Measurements from ENCODE around the gene AGPAT2.

AGPAT2 gene

DNA sequence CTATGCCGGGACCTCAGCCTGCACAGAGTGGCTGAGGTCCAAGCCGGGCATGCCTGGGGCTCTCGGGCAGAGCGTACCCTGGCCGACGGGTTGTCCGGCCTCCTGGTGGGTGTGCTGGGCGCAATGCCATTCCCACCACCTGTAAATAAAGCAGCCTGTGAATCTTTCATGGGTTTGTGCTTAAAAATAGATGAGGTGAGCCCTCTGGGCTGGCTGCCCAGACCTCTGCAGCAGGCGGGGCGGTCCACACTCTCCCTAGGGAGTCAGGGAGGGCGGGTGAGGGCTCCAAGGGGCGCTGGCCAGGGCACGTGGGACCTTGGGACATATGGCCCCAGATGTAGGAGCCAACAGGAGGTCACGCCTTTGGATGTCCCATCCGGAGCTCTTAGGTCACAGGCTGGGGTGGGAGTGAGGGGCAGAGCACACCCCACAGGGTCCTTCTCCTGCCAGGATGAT lies 3.6 kb upstream of the AGPAT2 start (continued):
- TF ChIP-seq, protein P1, sequence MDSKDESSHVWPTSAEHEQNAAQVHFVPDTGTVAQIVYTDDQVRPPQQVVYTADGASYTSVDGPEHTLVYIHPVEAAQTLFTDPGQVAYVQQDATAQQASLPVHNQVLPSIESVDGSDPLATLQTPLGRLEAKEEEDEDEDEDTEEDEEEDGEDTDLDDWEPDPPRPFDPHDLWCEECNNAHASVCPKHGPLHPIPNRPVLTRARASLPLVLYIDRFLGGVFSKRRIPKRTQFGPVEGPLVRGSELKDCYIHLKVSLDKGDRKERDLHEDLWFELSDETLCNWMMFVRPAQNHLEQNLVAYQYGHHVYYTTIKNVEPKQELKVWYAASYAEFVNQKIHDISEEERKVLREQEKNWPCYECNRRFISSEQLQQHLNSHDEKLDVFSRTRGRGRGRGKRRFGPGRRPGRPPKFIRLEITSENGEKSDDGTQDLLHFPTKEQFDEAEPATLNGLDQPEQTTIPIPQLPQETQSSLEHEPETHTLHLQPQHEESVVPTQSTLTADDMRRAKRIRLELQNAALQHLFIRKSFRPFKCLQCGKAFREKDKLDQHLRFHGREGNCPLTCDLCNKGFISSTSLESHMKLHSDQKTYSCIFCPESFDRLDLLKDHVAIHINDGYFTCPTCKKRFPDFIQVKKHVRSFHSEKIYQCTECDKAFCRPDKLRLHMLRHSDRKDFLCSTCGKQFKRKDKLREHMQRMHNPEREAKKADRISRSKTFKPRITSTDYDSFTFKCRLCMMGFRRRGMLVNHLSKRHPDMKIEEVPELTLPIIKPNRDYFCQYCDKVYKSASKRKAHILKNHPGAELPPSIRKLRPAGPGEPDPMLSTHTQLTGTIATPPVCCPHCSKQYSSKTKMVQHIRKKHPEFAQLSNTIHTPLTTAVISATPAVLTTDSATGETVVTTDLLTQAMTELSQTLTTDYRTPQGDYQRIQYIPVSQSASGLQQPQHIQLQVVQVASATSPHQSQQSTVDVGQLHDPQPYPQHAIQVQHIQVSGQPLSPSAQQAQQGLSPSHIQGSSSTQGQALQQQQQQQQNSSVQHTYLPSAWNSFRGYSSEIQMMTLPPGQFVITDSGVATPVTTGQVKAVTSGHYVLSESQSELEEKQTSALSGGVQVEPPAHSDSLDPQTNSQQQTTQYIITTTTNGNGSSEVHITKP (tag by site-specific recombination; IDR thresholded peaks at IDR 0.05): 0 out of 2 replicates have a peak, but pooled peaks have one; percentile 22
- TF ChIP-seq ZNF433 (tag by site-specific recombination; IDR thresholded peaks at IDR 0.05; ENCODE audit: low read depth) (no peak), ZNF830 (tag by site-specific recombination; IDR thresholded peaks at IDR 0.05; ENCODE audit: low read depth) (no peak), ZNF37A (tag by site-specific recombination; IDR thresholded peaks at IDR 0.05) (no peak), ZNF768 (tag by site-specific recombination; IDR thresholded peaks at IDR 0.05) (no peak), OSR2 (tag by site-specific recombination; IDR thresholded peaks at IDR 0.05) (no peak)

DNA sequence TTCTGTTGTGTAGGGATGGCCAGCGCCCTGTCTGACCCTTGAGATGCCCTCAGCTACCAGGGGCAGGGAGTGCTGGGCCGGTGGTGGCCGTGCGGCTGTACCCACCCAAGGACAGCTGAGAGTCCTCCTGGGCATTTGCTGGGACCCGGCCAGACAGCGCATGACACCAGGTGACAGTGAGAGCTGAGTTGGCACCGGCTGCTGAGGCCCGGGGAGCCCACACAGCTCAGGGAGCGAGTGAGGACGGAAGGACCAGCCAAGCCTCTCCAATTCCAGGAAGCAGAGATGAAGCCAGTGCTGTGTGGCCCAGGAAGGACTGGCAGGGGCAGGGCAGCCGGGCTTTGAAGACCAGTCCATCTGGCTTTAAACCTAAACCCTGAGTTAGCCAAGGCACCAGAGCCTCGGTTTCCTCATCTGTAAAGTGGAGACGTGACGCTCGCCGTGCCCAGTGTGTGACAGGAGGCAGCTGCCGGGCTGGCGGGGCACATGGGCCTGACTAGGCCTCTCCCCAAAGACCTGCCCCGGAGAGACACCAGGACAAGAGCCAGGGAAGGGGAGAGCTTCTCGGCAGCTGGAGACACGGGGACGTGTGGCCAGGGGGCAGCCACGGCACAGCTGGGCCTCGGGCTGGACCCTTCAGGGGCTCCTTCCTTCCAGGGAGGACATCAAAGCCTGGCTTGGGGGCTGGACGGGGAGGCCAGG lies 3.0 kb upstream of the AGPAT2 start:
- Histone ChIP-seq H3K9me3 (ENCODE audit: control insufficient read depth, insufficient read depth, low read depth, low read length) (no peaks in the 10 kb centered on the region), H3K4me3 (ENCODE audit: low read depth, low read length) (no peak overlapping the region), H3K36me3 (ENCODE audit: control insufficient read depth in 2 of 2, insufficient read depth in 1 of 2, low read length in 2 of 2) (no peaks in the 10 kb centered on the region), H3K4me1 (ENCODE audit: control insufficient read depth, insufficient read depth, low read length) (peaks cover 5% of the 10 kb centered on the region), H3K27ac (ENCODE audit: extremely low read depth, low read depth, low read length) (no peak overlapping the region)
- POLR2A ChIA-PET: no interaction called here
- CTCF ChIA-PET: interaction anchor here (0.7 to 3.9 kb wide), 3 partner anchors 16 to 88 kb away, joined by 3 to 19 read pairs (median 3); no protein-coding TSS in a partner anchor
- no peak for TF ChIP-seq YY1 (tag by site-specific recombination; IDR thresholded peaks at IDR 0.05)
- 0 out of 2 replicates have a peak, but pooled peaks have one; percentile 11 for TF ChIP-seq ZBTB8A (tag by site-specific recombination; IDR thresholded peaks at IDR 0.05)

DNA sequence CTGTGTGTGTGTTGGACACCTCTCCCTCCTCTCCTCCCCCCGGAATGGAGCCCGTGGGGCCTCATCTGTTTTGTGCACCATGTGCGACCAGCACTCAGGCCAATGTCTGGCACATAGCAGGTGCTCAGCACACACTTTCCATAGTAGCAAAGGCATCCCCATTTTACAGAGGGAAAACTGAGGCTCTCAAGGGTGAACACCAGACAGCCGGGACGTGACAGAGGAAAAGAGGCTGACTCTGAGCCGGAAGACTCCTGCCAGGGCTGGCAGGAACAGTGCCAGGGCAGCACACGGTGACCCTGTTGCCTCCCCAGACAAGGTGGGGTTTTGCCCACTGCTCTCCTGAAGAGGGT lies 1.8 kb upstream of the AGPAT2 start:
- Histone ChIP-seq H3K4me3 (ENCODE audit: low read depth, low read length) (no peak overlapping the region), H3K36me3 (ENCODE audit: control insufficient read depth in 2 of 2, insufficient read depth in 1 of 2, low read length in 2 of 2) (peaks cover 0 to 2% of the 10 kb centered on the region in 2 experiments; a peak in 1 of 3 replicates), H3K4me1 (ENCODE audit: control insufficient read depth, insufficient read depth, low read length) (peaks cover 5% of the 10 kb centered on the region), H3K9me3 (ENCODE audit: control insufficient read depth, insufficient read depth, low read depth, low read length) (no peaks in the 10 kb centered on the region), H3K27ac (ENCODE audit: extremely low read depth, low read depth, low read length) (no peak overlapping the region)
- ChIA-PET POLR2A (interaction anchor here (0.8 to 3.6 kb wide), 2 partner anchors 14 to 39 kb away, joined by 3 to 22 read pairs; no protein-coding TSS in a partner anchor), CTCF (interaction anchor here (1.1 to 3.9 kb wide), 2 partner anchors 17 to 203 kb away, joined by 5 to 19 read pairs; no protein-coding TSS in a partner anchor)
- TF ChIP-seq OSR2 (tag by site-specific recombination; IDR thresholded peaks at IDR 0.05): no peak
- TF ChIP-seq, protein P2, sequence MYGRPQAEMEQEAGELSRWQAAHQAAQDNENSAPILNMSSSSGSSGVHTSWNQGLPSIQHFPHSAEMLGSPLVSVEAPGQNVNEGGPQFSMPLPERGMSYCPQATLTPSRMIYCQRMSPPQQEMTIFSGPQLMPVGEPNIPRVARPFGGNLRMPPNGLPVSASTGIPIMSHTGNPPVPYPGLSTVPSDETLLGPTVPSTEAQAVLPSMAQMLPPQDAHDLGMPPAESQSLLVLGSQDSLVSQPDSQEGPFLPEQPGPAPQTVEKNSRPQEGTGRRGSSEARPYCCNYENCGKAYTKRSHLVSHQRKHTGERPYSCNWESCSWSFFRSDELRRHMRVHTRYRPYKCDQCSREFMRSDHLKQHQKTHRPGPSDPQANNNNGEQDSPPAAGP (tag by site-specific recombination; IDR thresholded peaks at IDR 0.05): 0 out of 2 replicates have a peak, but pooled peaks have one; percentile 29
- no peak for TF ChIP-seq ZNF76 (tag by site-specific recombination; IDR thresholded peaks at IDR 0.05; ENCODE audit: borderline replicate concordance, low read depth)
- TF ChIP-seq KLF1 (tag by site-specific recombination; IDR thresholded peaks at IDR 0.05): peak; percentile 39; the same call in 1 of the 2 replicates
- TF ChIP-seq ZSCAN16 (tag by site-specific recombination; IDR thresholded peaks at IDR 0.05): peak; percentile 98
- peak; percentile 97 for TF ChIP-seq ZNF664 (tag by site-specific recombination; IDR thresholded peaks at IDR 0.05)
